Small intestine (tissue), 7 donors: Measurements from ENCODE around the gene CLIC5. TPM values are rescaled to one million over a fixed set of nuclear protein-coding genes. Genes with fewer than 3 reads are reported as not detected.

ENCODE experiments used
- DNase-seq, 2 donors: peaks; one replicate each; pipeline versions ENCODE4 v3.0.0 to v3.0.0-alpha.2; 2013
- FAIRE-seq: peaks from 2 replicates; lab custom pipeline; 2012; peaks lifted over from hg19 to GRCh38; lab: Jason Lieb, UNC
- H3K27ac ChIP-seq, 3 donors: one replicate each; pipeline ENCODE4 v1.5.1; 2013; ENCODE audit warnings: low read length in 2 of 3, mild to moderate bottlenecking in 2 of 3, control low read depth in 1 of 3, inconsistent platforms in 1 of 3, low read depth in 1 of 3, moderate library complexity in 1 of 3
- H3K27me3 ChIP-seq, 3 donors: one replicate each; pipeline ENCODE4 v1.6.1; 2013; ENCODE audit warnings: low read length in 3 of 3, inconsistent platforms in 1 of 3; ENCODE audit not compliant: control insufficient read depth in 3 of 3, insufficient read depth in 3 of 3
- H3K36me3 ChIP-seq, 3 donors: one replicate each; pipeline ENCODE4 v1.6.1; 2013; ENCODE audit warnings: low read length in 3 of 3, inconsistent platforms in 1 of 3, low read depth in 1 of 3, mild to moderate bottlenecking in 1 of 3, moderate library complexity in 1 of 3; ENCODE audit not compliant: control insufficient read depth in 3 of 3, insufficient read depth in 2 of 3
- H3K4me1 ChIP-seq, 3 donors: one replicate each; pipeline ENCODE4 v1.6.1; 2013; ENCODE audit warnings: low read length in 2 of 3, inconsistent platforms in 1 of 3, low read depth in 1 of 3, mild to moderate bottlenecking in 1 of 3, moderate library complexity in 1 of 3; ENCODE audit not compliant: control insufficient read depth in 3 of 3, insufficient read depth in 2 of 3
- H3K4me3 ChIP-seq, 3 donors: one replicate each; pipeline ENCODE4 v1.5.1; 2013; ENCODE audit warnings: low read length in 3 of 3, control low read depth in 1 of 3, inconsistent platforms in 1 of 3, low read depth in 1 of 3, mild to moderate bottlenecking in 1 of 3, moderate library complexity in 1 of 3
- H3K9me3 ChIP-seq, 2 donors: one replicate each; pipeline ENCODE4 v1.6.1; 2013; ENCODE audit warnings: low read depth in 1 of 2, low read length in 1 of 2; ENCODE audit not compliant: control insufficient read depth in 2 of 2, insufficient read depth in 1 of 2
- WGBS, 3 donors: extraction: QIAGEN DNeasy Blood & Tissue Kit; methylation state at CpG; one replicate each; pipeline ENCODE4 v1.1.7; 2013; 5-methylcytosine and 5-hydroxymethylcytosine counted together
- polyA plus RNA-seq, 4 donors: library from polyadenylated mRNA; stranded (reverse) in 3 of 4; unstranded in 1 of 4; fragments of 200-250 nt in 3 of 4; fragments of 120-200 nt in 1 of 4; gene quantifications; one replicate each; pipeline versions ENCODE4 v1.2.1 to v1.2.3, GENCODE V29; 2013
- donor health status: healthy with polysubstance abuse.
- donor health status: control.
- donor health status: control.
- donor health status: Bipolar disorder and iron deficiency.
- donor health status: healthy.

CLIC5 gene
- polyA plus RNA-seq, 4 donors, result 9.3 to 65.7 (median 21.8) TPM

GRCh38 chr6:46014511-46015118 is 1.0 kb downstream of the CLIC5 start:
- H3K27ac ChIP-seq, result peak overlapping the region; percentile 69 to 92 (median 81)
- no peaks in the 10 kb centered on the region for H3K9me3 ChIP-seq
- WGBS, 3 donors, result 3 to 12% (median 11%) methylated on average over 21 of the region's 21 CpGs
- peaks cover 0 to 7% (median 1%) of the 10 kb centered on the region in 3 donors for H3K27me3 ChIP-seq
- no peak for FAIRE-seq
- peaks cover 11 to 51% (median 21%) of the 10 kb centered on the region in 3 donors for H3K4me1 ChIP-seq
- peaks cover 0 to 13% (median 0%) of the 10 kb centered on the region in 3 donors for H3K36me3 ChIP-seq
- peak; percentile 43 to 61 for DNase-seq
- peak overlapping the region; percentile 51 to 63 (median 61) for H3K4me3 ChIP-seq

GRCh38 chr6:46014046-46014445 is 1.6 kb downstream of the CLIC5 start:
- H3K4me1 ChIP-seq, result peaks cover 11 to 51% (median 21%) of the 10 kb centered on the region in 3 donors
- FAIRE-seq, result no peak
- no peaks in the 10 kb centered on the region for H3K9me3 ChIP-seq
- peaks cover 0 to 14% (median 0%) of the 10 kb centered on the region in 3 donors for H3K36me3 ChIP-seq
- DNase-seq, result peak; percentile 16 to 18
- H3K27me3 ChIP-seq, result peaks cover 0 to 7% (median 1%) of the 10 kb centered on the region in 3 donors
- H3K27ac ChIP-seq, result peak overlapping the region; percentile 69 to 92 (median 81)
- peak overlapping the region; percentile 51 to 63 (median 61) for H3K4me3 ChIP-seq
- 64 to 89% (median 82%) methylated on average over 2 of the region's 2 CpGs for WGBS, 3 donors

GRCh38 chr6:46013639-46014038 is 2.0 kb downstream of the CLIC5 start:
- Histone ChIP-seq H3K27ac (peak overlapping the region; percentile 30 to 81 (median 43)), H3K9me3 (no peaks in the 10 kb centered on the region), H3K4me3 (peak overlapping the region in 1 of 3 donors; percentile 27), H3K27me3 (peaks cover 0 to 7% (median 1%) of the 10 kb centered on the region in 3 donors), H3K4me1 (peaks cover 11 to 51% (median 21%) of the 10 kb centered on the region in 3 donors), H3K36me3 (peaks cover 0 to 14% (median 0%) of the 10 kb centered on the region in 3 donors)
- WGBS, 3 donors, result 65 to 84% (median 77%) methylated on average over 4 of the region's 4 CpGs
- no peak for DNase-seq
- no peak for FAIRE-seq

- H3K4me1 ChIP-seq, result peaks cover 11 to 51% (median 21%) of the 10 kb centered on the region in 3 donors
- peak overlapping the region in 2 of 3 donors; percentile 69 to 81 for H3K27ac ChIP-seq
- 8 to 63% (median 25%) methylated on average over 1 of the region's 1 CpG for WGBS, 3 donors
- H3K4me3 ChIP-seq, result no peak overlapping the region
- H3K27me3 ChIP-seq, result peaks cover 0 to 7% (median 1%) of the 10 kb centered on the region in 3 donors
- no peak for DNase-seq
- no peaks in the 10 kb centered on the region for H3K9me3 ChIP-seq
- peaks cover 0 to 14% (median 0%) of the 10 kb centered on the region in 3 donors for H3K36me3 ChIP-seq
- FAIRE-seq, result no peak
Observed at GRCh38 chr6:46012834-46013233, 2.8 kb downstream of the CLIC5 start.

GRCh38 chr6:46011188-46012085 is 4.2 kb downstream of the CLIC5 start:
- Histone ChIP-seq H3K27me3 (peaks cover 0 to 4% (median 1%) of the 10 kb centered on the region in 3 donors), H3K4me1 (peaks cover 11 to 48% (median 21%) of the 10 kb centered on the region in 3 donors), H3K9me3 (no peaks in the 10 kb centered on the region), H3K4me3 (no peak overlapping the region), H3K27ac (peak overlapping the region; percentile 81 to 95 (median 92)), H3K36me3 (peaks cover 0 to 14% (median 0%) of the 10 kb centered on the region in 3 donors)
- DNase-seq, result peak; percentile 90 to 92
- FAIRE-seq, result no peak
- WGBS, 3 donors, result 20 to 42% (median 25%) methylated on average over 8 of the region's 8 CpGs

- peaks cover 0 to 1% (median 0%) of the 10 kb centered on the region in 3 donors for H3K27me3 ChIP-seq
- H3K27ac ChIP-seq, result peak overlapping the region; percentile 81 to 95 (median 92)
- no peaks in the 10 kb centered on the region for H3K9me3 ChIP-seq
- peaks cover 11 to 42% (median 18%) of the 10 kb centered on the region in 3 donors for H3K4me1 ChIP-seq
- WGBS, 3 donors, result 65 to 76% (median 76%) methylated on average over 5 of the region's 5 CpGs
- FAIRE-seq (no peak), DNase-seq (peak in 1 of 2 donors; percentile 27)
- no peak overlapping the region for H3K4me3 ChIP-seq
- H3K36me3 ChIP-seq, result peaks cover 0 to 14% (median 0%) of the 10 kb centered on the region in 3 donors
Observed at GRCh38 chr6:46010771-46011170, 4.9 kb downstream of the CLIC5 start.

- no peak overlapping the region for H3K4me3 ChIP-seq
- 65 to 89% (median 89%) methylated on average over 3 of the region's 3 CpGs for WGBS, 3 donors
- no peaks in the 10 kb centered on the region for H3K9me3 ChIP-seq
- FAIRE-seq, result no peak
- peak overlapping the region in 2 of 3 donors; percentile 81 to 95 for H3K27ac ChIP-seq
- H3K4me1 ChIP-seq, result peaks cover 11 to 39% (median 18%) of the 10 kb centered on the region in 3 donors
- H3K27me3 ChIP-seq, result no peaks in the 10 kb centered on the region
- peaks cover 0 to 15% (median 0%) of the 10 kb centered on the region in 3 donors for H3K36me3 ChIP-seq
- DNase-seq, result no peak
Observed at GRCh38 chr6:46010270-46010669, 5.4 kb downstream of the CLIC5 start.

- H3K36me3 ChIP-seq, result peaks cover 0 to 18% (median 0%) of the 10 kb centered on the region in 3 donors
- DNase-seq (no peak), FAIRE-seq (no peak)
- H3K27ac ChIP-seq, result no peak overlapping the region
- 89 to 100% (median 93%) methylated on average over 1 of the region's 1 CpG for WGBS, 3 donors
- H3K27me3 ChIP-seq, result no peaks in the 10 kb centered on the region
- H3K4me3 ChIP-seq, result no peak overlapping the region
- H3K4me1 ChIP-seq, result peaks cover 0 to 2% (median 0%) of the 10 kb centered on the region in 3 donors
- no peaks in the 10 kb centered on the region for H3K9me3 ChIP-seq
Observed at GRCh38 chr6:46002264-46002663, 13.4 kb downstream of the CLIC5 start.
